Measurements from ENCODE around the gene PEDS1.
"Not testable (repeated sequence)": the region's sequence is repeated elsewhere in the genome, so short reads cannot be mapped to it uniquely, and the experiment has no call there.

The PEDS1 gene

GRCh38 chr20:50170549-50171220 is 17.2 kb upstream of the PEDS1 start:
- no peak for TF ChIP-seq CTCF (IDR thresholded peaks at IDR 0.05; ENCODE audit: poor library complexity, severe bottlenecking)

GRCh38 chr20:50169329-50169823 is 15.9 kb upstream of the PEDS1 start:
- Histone ChIP-seq H3K4me1 (ENCODE audit: insufficient read depth, poor library complexity, severe bottlenecking) (peaks cover 22% of the 10 kb centered on the region), H3K27me3 (ENCODE audit: insufficient read depth, poor library complexity, severe bottlenecking) (no peaks in the 10 kb centered on the region), H3K4me3 (ENCODE audit: severe bottlenecking) (no peak overlapping the region), H3K27ac (ENCODE audit: poor library complexity, severe bottlenecking) (peak overlapping the region; percentile 86), H3K9me3 (ENCODE audit: severe bottlenecking) (no peaks in the 10 kb centered on the region), H3K36me3 (ENCODE audit: low read depth) (no peaks in the 10 kb centered on the region)
- ATAC-seq (ENCODE audit: low read depth): peak; percentile 9; the same call in 2 of the 3 replicates
- no peak for DNase-seq (ENCODE audit: low spot score)
- peak; percentile 100 for TF ChIP-seq CTCF (IDR thresholded peaks at IDR 0.05; ENCODE audit: poor library complexity, severe bottlenecking)

More at GRCh38 chr20:50170549-50171220, 17.2 kb upstream of the PEDS1 start:
- Histone ChIP-seq H3K9me3 (ENCODE audit: severe bottlenecking) (no peaks in the 10 kb centered on the region), H3K4me3 (ENCODE audit: severe bottlenecking) (no peak overlapping the region), H3K27me3 (ENCODE audit: insufficient read depth, poor library complexity, severe bottlenecking) (no peaks in the 10 kb centered on the region), H3K36me3 (ENCODE audit: low read depth) (no peaks in the 10 kb centered on the region), H3K4me1 (ENCODE audit: insufficient read depth, poor library complexity, severe bottlenecking) (peaks cover 11% of the 10 kb centered on the region), H3K27ac (ENCODE audit: poor library complexity, severe bottlenecking) (no peak overlapping the region)
- ATAC-seq (ENCODE audit: low read depth): no peak
- DNase-seq (ENCODE audit: low spot score): no peak

- DNase-seq (ENCODE audit: low spot score) (peak; percentile 100), ATAC-seq (ENCODE audit: low read depth) (peak; percentile 84)
- TF ChIP-seq CTCF (IDR thresholded peaks at IDR 0.05; ENCODE audit: poor library complexity, severe bottlenecking): peak; percentile 38
- Histone ChIP-seq H3K4me3 (ENCODE audit: severe bottlenecking) (peak overlapping the region; percentile 6), H3K9me3 (ENCODE audit: severe bottlenecking) (no peaks in the 10 kb centered on the region), H3K27ac (ENCODE audit: poor library complexity, severe bottlenecking) (peak overlapping the region; percentile 86), H3K4me1 (ENCODE audit: insufficient read depth, poor library complexity, severe bottlenecking) (peaks cover 33% of the 10 kb centered on the region), H3K27me3 (ENCODE audit: insufficient read depth, poor library complexity, severe bottlenecking) (no peaks in the 10 kb centered on the region), H3K36me3 (ENCODE audit: low read depth) (no peaks in the 10 kb centered on the region)
Observed at GRCh38 chr20:50165684-50166554, 12.4 kb upstream of the PEDS1 start.

GRCh38 chr20:50163570-50164317 is 10.2 kb upstream of the PEDS1 start:
- Histone ChIP-seq H3K4me1 (ENCODE audit: insufficient read depth, poor library complexity, severe bottlenecking) (peaks cover 33% of the 10 kb centered on the region), H3K36me3 (ENCODE audit: low read depth) (no peaks in the 10 kb centered on the region), H3K27me3 (ENCODE audit: insufficient read depth, poor library complexity, severe bottlenecking) (no peaks in the 10 kb centered on the region), H3K9me3 (ENCODE audit: severe bottlenecking) (no peaks in the 10 kb centered on the region), H3K27ac (ENCODE audit: poor library complexity, severe bottlenecking) (peak overlapping the region; percentile 86), H3K4me3 (ENCODE audit: severe bottlenecking) (no peak overlapping the region)
- ATAC-seq (ENCODE audit: low read depth): peak; percentile 70
- TF ChIP-seq CTCF (IDR thresholded peaks at IDR 0.05; ENCODE audit: poor library complexity, severe bottlenecking): no peak
- DNase-seq (ENCODE audit: low spot score): peak; percentile 92

GRCh38 chr20:50161494-50161893 is 8.0 kb upstream of the PEDS1 start:
- not testable (repeated sequence) for H3K4me3 ChIP-seq (ENCODE audit: severe bottlenecking); DNase-seq (ENCODE audit: low spot score); H3K9me3 ChIP-seq (ENCODE audit: severe bottlenecking); H3K27me3 ChIP-seq (ENCODE audit: insufficient read depth, poor library complexity, severe bottlenecking); H3K27ac ChIP-seq (ENCODE audit: poor library complexity, severe bottlenecking); ATAC-seq (ENCODE audit: low read depth); H3K36me3 ChIP-seq (ENCODE audit: low read depth)
- H3K4me1 ChIP-seq (ENCODE audit: insufficient read depth, poor library complexity, severe bottlenecking): peaks cover 37% of the 10 kb centered on the region
